ENCODE results near the gene TMEM147.
"Not testable (repeated sequence)": the region's sequence is repeated elsewhere in the genome, so short reads cannot be mapped to it uniquely, and the experiment has no call there.

TMEM147 gene

DNA sequence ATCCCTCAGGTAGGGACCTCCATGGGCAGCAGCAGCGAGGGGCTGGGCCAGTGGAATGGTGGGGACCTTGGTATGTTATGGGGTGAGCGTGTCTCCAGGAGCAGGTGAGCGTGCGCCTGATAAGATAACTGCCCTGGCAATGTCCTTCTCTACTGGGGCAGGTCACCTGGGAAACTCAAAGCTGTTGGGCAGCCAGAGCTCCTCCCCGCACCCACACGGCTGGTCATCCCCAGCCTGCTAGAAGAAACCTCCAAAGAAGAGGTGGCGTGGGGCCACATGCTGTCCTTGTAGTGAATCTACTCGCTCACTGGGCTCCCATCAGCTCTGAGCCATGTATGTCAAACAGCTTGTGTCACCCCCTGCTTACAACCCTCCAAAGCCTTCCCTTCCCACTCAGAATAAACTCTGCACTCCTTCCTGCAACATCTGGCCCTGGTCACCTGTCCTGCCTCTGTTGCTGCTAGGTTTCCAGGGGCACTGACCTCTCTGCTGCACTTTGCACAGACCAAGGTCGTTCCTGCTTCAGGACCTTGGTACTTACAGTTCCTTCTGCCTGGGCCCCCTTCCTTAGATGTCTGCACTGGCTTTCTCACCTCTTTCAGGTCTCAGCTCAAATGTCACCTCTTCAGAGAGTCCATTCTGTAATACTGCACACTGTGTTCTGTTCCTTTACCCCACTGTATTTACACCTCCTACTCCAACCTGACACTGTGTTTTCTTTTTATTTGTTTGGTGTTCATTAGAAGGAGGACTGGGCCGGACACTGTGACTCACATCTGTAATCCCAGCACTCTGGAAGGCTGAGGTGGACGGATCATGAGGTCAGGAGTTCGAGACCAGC is 19.8 kb downstream of the TMEM147 start:
- DNase-seq, result no peak

DNA sequence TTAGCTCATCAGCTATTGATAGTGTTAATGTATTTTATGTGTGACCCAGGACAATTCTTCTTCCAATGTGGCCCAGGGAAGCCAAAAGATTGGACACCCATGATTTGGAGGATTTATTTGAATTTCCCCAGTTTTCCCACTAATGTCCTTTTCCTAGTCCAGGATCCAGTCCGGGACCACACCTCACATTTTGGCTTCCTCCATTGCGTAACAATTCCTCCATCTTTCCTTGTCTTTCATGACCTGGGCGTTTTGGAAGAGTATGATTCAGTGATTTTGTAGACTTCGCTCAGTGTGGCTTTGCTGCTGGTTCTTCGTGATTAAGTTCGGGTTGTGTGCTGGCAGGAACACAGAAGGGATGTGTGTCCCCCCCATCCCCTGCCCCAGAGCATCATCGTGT is 21.3 kb downstream of the TMEM147 start:
- no peak for DNase-seq

DNA sequence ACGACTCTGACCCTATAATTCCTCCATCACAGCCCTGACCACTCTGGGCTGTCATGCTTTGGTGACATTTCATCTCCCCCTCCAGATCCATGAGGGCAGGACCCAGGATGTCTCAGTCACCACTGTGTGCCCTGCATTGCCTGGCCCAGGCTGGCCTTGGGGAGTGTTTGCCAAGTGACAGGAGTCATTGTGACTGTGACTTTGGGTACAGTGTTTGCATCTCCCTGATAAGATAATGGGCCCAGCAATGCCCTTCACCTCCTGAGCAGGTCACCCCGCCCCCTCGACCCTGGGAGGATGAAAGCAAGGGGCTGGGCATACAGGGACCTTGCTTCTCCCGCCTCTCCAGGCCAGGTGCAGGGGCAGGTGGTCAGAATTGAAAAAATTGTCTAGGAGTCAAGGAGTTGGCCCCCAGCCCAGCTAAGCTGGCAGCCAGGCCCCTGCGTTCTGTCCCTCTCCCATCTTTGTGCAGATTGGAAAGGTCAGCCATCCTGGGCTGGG is 23.9 kb downstream of the TMEM147 start:
- DNase-seq, result no peak

DNA sequence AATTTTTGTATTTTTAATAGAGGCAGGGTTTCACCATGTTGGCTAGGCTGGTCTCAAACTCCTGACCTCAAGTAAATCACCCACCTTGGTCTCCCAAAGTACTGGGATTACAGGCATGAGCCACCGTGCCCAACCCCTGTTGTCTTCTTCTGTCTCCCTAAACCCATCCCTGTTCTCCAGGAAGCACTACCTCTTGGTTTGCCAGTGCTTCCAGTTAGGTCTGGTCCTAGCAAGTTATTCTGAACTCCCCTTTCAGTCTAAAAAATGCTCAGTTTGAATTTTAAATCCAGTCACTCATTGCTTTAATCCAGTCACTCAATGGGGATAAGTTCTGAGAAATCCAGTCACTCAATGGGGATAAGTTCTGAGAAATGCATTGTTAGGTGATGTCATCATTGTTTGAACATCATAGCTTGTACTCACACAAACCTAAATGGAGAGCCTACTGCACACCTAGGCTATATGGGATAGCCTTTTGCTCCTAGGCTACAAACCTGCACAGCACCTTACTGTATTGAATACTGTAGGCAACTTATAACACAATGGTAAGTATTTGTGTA is 26.1 kb downstream of the TMEM147 start:
- no peak for DNase-seq

DNA sequence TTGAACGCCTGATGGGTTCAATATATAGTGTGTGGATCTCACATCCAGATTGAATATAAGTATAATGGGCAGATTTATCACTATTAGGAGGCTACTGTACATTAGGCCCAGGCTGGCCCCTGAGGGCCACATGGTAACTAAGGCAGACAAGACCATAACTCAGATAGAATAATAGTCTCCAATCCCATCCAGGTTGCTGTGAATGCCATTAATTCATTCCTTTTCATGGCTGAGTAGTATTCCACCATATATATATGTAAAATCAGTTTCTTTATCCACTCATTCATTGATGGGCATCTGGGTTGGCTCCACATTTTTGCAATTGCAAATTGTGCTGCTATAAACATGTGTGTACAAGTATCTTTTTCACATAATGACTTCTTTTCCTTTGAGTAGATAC is 32.5 kb downstream of the TMEM147 start:
- DNase-seq, result no peak

DNA sequence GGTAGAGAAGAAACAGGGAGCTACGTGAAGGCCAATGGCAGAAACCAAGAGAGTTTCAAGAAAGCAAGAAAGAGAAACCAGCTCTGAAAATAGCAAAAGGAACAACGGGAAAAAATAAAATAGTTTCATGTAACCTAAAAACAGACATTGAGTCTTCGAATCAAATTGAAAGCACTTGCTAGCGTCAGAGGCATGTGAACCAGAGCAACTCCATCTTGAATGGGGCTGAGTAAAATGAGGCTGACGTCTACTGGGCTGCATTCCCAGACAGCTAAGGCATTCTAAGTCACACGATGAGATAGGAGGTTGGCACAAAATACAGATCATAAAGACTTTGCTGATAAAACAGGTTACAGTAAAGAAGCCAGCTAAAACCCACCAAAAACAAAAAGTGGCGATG is 33.3 kb downstream of the TMEM147 start:
- DNase-seq, result no peak

- DNase-seq, result no peak
These were observed 37.3 kb downstream of the TMEM147 start for GRCh38 chr19:35582760-35583159.

DNA sequence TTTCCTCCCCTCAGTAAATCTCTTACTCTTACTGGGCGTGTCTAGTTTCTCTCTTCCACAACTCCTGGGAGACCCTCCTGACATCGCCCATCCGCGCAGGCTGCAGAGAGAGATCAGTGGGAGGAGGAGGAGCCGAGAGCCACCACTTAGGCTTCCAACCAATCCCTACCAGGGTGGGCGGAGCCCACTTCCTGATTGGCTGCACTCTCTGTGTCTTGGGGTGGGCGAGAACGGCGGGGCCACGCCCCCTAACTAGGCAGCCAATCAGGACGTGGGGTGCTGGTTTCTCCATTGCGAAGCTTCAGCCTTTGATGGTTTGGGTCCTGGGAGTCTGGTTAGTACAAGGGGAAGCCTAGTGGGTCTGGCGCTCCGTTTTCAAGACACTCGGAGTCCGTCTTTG is 40.4 kb downstream of the TMEM147 start, which contains the start of gene PMIS2:
Gene PMIS2, plus strand, starts transcription at position 326 of the 400 bp plus-strand sequence. CDS start 87 bp downstream, outside the sequence.
- DNase-seq, result peak in 1 of 2 experiments; percentile 6

DNA sequence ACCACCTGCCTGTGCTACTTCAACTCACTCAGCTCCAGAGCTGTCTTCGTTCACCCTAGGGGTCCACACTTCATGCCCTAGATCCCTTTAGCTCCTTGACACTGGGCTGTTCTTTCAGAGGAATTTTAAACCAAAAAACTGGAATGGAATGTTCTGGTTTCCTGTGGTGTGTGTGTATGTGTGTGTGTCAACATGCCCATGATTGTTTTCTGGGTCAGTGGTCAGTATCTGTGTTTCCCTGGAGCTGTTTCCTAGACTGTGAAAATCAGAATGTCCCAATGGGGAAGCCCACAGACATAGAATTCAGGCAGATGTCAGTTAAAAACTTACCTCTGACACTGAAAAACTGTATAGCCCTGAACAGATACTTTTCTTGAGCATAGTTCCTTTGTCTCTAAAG is 41.9 kb downstream of the TMEM147 start:
- DNase-seq, result no peak

- no peak for DNase-seq
These were observed 45.4 kb downstream of the TMEM147 start for GRCh38 chr19:35590875-35591274.

DNA sequence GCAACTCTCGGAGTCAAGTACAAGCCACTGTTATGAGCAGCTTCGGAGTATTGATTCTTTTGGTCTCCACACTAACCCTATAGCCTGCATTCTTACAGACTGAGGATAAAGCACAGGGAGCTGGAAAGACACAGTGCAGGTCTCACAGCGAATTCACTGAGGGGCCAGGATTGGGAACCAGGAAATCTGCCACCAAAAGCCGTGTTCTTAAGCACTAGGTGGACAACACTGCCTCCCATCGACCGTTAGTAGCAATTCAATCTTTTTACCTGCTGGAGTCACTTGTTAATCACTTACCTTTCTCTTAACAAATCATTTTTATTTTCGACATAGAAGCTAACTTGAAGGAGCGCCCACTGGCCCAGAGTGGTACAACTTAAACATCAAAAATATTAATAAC is 46.8 kb downstream of the TMEM147 start:
- no peak for DNase-seq

DNA sequence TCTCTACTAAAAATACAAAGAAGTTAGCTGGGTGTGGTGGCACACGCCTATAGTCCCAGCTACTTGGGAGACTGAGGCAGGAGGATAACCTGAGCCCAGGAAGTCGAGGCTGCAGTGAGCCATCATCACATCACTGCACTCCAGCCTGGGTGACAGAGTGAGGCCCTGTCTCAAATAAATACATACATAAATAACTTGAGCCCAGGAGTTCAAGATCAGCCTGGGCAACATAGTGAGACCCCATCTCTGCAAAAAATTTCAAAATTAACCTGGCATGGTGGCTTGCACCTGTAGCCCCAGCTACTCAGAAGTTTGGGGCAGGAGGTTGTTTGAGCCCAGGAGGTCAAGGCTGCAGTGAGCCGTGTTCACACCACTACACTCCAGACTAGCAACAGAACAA is 49.6 kb downstream of the TMEM147 start:
- DNase-seq, result not testable (repeated sequence)

- no peak for DNase-seq
These were observed 50.5 kb downstream of the TMEM147 start for GRCh38 chr19:35595928-35596327.

DNA sequence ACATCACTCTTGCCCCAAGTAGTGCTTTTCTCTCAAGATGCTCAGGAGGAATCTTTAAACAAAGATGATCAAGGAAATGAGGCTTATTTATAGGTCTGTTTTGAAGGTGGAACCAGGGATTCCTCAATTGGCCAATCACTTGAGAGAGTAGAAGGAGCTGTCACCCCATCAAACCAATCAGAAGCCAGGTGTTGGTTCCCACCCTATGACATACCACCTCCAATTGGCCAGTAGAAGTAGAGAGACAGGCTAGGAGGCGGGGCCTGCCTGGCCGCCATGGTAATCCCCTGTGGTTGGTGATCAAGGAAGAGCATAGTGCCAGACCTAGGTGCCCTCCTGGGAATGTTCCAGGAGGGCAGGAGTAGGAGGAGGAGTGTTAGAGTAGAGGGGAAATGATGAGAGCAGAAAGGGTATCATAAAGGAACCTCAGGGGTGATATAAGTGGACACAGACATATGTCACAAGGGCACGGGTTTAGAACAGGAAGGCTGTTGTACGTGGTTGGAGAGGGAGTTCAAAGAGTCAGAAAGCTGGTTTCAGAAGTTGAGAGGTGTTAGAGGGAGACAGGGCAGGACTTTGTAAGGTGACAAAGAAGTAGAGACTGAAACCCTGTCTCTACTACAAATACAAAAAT is 51.1 kb downstream of the TMEM147 start:
- no peak for DNase-seq
